Gastroesophageal sphincter (tissue), 3 donors: ENCODE measurements around the gene DBF4B.

Experiments
- EP300 ChIP-seq: sonication (generic); formaldehyde crosslinking; IDR thresholded peaks from one replicate; pipeline ENCODE4 v1.6.1; 2017; ENCODE audit warnings: antibody characterized with exemption, mild to moderate bottlenecking
- POLR2A ChIP-seq, 2 donors: fragments of 450-650 bp; IDR thresholded peaks; one replicate each; pipeline ENCODE4 v1.6.1; 2017; ENCODE audit warnings: antibody characterized with exemption in 2 of 2, mild to moderate bottlenecking in 2 of 2, moderate library complexity in 1 of 2
- POLR2AphosphoS5 ChIP-seq: sonication (generic); formaldehyde crosslinking; IDR thresholded peaks from one replicate; pipeline ENCODE4 v1.6.1; 2017; ENCODE audit warnings: antibody characterized with exemption
- TF ChIP-seq, protein P1 (sequence below), 4 experiments: fragments of 200-600 bp in 2 of 4; fragments of 450-650 bp in 2 of 4; sonication (generic) in 1 of 4; IDR thresholded peaks; one replicate each; pipeline ENCODE4 v1.5.1; 2017 to 2019; ENCODE audit warnings: antibody characterized with exemption in 4 of 4, mild to moderate bottlenecking in 2 of 4, moderate library complexity in 2 of 4

GRCh38 chr17:44749076-44749979 is 40.9 kb downstream of the DBF4B start:
- TF ChIP-seq POLR2A (IDR thresholded peaks at IDR 0.05) (no peak), EP300 (no peak), POLR2AphosphoS5 (no peak)
- TF ChIP-seq, protein P1, sequence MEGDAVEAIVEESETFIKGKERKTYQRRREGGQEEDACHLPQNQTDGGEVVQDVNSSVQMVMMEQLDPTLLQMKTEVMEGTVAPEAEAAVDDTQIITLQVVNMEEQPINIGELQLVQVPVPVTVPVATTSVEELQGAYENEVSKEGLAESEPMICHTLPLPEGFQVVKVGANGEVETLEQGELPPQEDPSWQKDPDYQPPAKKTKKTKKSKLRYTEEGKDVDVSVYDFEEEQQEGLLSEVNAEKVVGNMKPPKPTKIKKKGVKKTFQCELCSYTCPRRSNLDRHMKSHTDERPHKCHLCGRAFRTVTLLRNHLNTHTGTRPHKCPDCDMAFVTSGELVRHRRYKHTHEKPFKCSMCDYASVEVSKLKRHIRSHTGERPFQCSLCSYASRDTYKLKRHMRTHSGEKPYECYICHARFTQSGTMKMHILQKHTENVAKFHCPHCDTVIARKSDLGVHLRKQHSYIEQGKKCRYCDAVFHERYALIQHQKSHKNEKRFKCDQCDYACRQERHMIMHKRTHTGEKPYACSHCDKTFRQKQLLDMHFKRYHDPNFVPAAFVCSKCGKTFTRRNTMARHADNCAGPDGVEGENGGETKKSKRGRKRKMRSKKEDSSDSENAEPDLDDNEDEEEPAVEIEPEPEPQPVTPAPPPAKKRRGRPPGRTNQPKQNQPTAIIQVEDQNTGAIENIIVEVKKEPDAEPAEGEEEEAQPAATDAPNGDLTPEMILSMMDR (IDR thresholded peaks at IDR 0.05) = no peak
